T-helper 1 cell treated with Interleukin-12 subunit alpha and Interleukin-12 subunit beta and Interleukin-4 antibody, amounts not matched to agents 30 μg/mL and 1 μg/mL, for 36 hours (primary cell): ENCODE results near the gene NET1.

ENCODE experiments used
- H3K27ac Mint-ChIP-seq: one replicate; pipeline ENCODE4 v1.8.0; 2021; ENCODE audit warnings: mild to moderate bottlenecking, mixed read lengths
- H3K27me3 Mint-ChIP-seq: one replicate; pipeline ENCODE4 v1.8.0; 2021; ENCODE audit warnings: low read depth, mixed read lengths
- H3K36me3 Mint-ChIP-seq: one replicate; pipeline ENCODE4 v1.8.0; 2021; ENCODE audit warnings: low read depth, mixed read lengths
- H3K4me1 Mint-ChIP-seq: one replicate; pipeline ENCODE4 v1.8.0; 2021; ENCODE audit warnings: low read depth, mixed read lengths
- H3K4me3 Mint-ChIP-seq: one replicate; pipeline ENCODE4 v1.8.0; 2021; ENCODE audit warnings: mild to moderate bottlenecking, moderate library complexity, mixed read lengths
- H3K9me3 Mint-ChIP-seq: one replicate; pipeline ENCODE4 v1.8.0; 2021; ENCODE audit warnings: mixed read lengths

Gene NET1

GRCh38 chr10:5498791-5499492 lies 86.6 kb downstream of the NET1 start:
- Mint-ChIP-seq H3K9me3 (no peaks in the 10 kb centered on the region), H3K4me3 (no peak overlapping the region), H3K36me3 (no peaks in the 10 kb centered on the region), H3K4me1 (no peaks in the 10 kb centered on the region), H3K27ac (no peak overlapping the region), H3K27me3 (peaks cover 16% of the 10 kb centered on the region)

DNA sequence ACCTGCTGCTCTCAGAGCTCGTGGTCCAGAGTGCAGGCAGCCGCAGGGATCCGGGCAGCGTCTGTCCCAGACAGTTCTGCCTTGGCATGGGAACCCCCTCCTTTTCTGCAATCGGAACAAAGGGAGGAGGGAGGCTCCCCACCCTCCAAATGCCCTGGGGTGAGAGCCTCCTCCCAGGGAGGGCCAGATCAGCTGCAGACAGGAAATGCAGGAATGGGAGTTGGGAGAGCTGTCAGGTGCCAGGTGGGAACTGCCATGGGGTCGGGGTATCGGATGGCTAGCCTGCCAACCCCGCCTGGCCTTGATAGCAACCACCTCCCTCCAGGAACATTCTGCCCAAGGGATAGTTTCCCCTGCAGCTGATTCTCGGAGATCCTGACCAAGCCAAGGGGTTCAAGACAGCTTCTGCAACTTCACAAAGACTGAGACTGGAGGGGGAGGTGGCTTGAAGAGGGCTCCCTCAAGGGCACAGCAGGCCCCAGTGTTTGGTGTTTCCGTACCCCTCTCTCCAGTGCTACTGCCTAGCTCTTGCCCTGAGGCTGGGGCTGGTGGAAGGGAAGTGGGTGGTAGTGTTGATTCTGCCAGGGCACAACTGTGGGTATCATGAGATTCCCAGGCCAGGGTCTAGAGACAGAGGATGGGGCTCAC lies 87.3 kb downstream of the NET1 start, which contains the start of gene CALML5:
CALML5 (minus strand) TSS at position 78 of the 648 bp plus-strand sequence. CDS start 132 bp downstream, outside the sequence.
- no peak within 1 kb of the TSS for H3K4me3 Mint-ChIP-seq
- H3K9me3 Mint-ChIP-seq = no peaks in the 10 kb centered on the region

DNA sequence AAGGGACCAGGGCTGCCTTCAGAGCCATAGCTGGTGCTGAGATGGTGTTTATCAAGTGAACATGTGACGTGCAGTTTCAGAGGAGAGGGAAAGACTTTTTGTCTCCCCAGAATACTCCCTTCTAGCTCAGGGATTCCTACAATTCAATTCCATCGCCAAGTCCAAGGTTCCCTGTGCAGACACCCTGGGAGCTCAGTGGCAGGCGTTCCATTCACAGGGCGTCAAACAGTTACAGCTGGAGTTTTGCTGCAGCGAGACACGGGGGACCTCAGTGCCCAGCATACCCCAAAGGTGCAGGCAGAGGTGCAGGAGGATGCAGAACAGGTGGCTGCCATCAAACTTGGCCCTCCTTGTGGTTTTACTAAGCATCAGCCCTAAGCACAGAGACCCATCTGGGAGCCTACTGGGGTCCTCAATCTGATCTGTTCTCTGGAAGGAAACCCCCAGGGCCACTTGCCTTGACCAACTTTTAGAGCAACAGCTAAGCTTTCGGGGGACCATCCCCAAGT lies 87.9 kb downstream of the NET1 start:
- Mint-ChIP-seq H3K27ac (no peak overlapping the region), H3K4me3 (no peak overlapping the region), H3K9me3 (no peaks in the 10 kb centered on the region), H3K36me3 (no peaks in the 10 kb centered on the region), H3K4me1 (no peaks in the 10 kb centered on the region), H3K27me3 (peaks cover 16% of the 10 kb centered on the region)

More for the DNA sequence above, 87.3 kb downstream of the NET1 start, which contains the start of gene CALML5:
- Mint-ChIP-seq H3K27ac (no peak within 1 kb of the TSS), H3K4me1 (no peaks in the 10 kb centered on the region), H3K27me3 (peaks cover 16% of the 10 kb centered on the region), H3K36me3 (no peaks in the 10 kb centered on the region)

GRCh38 chr10:5500910-5501309 lies 88.6 kb downstream of the NET1 start:
- H3K4me3 Mint-ChIP-seq = no peak overlapping the region
- peaks cover 19% of the 10 kb centered on the region for H3K27me3 Mint-ChIP-seq
- H3K4me1 Mint-ChIP-seq = no peaks in the 10 kb centered on the region
- no peaks in the 10 kb centered on the region for H3K36me3 Mint-ChIP-seq
- no peak overlapping the region for H3K27ac Mint-ChIP-seq
- no peaks in the 10 kb centered on the region for H3K9me3 Mint-ChIP-seq

DNA sequence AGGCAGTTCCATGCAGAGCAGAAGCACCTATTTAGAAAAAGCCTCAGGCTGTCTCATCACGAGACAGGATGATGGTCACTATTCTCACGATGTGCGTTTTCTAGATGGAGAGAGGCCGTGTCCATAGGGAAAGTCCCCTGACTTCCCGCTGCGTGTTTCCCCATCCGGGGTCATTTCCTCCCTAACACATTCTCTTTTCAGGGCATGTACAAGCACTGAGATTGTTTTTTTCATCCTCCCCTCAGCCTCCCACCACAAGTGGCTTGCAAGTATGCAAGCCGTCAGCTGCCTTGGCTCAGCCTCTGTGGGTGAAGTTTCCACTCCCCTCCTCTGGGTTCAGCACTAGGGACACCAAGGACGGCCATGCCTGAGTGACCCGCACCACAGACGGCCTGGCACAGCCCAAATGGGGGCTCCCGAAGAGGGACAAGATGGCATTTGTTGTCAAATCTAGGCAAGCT lies 89.7 kb downstream of the NET1 start:
- H3K36me3 Mint-ChIP-seq = no peaks in the 10 kb centered on the region
- no peaks in the 10 kb centered on the region for H3K4me1 Mint-ChIP-seq
- peaks cover 20% of the 10 kb centered on the region for H3K27me3 Mint-ChIP-seq
- H3K9me3 Mint-ChIP-seq = no peaks in the 10 kb centered on the region
- H3K4me3 Mint-ChIP-seq = no peak overlapping the region
- no peak overlapping the region for H3K27ac Mint-ChIP-seq

DNA sequence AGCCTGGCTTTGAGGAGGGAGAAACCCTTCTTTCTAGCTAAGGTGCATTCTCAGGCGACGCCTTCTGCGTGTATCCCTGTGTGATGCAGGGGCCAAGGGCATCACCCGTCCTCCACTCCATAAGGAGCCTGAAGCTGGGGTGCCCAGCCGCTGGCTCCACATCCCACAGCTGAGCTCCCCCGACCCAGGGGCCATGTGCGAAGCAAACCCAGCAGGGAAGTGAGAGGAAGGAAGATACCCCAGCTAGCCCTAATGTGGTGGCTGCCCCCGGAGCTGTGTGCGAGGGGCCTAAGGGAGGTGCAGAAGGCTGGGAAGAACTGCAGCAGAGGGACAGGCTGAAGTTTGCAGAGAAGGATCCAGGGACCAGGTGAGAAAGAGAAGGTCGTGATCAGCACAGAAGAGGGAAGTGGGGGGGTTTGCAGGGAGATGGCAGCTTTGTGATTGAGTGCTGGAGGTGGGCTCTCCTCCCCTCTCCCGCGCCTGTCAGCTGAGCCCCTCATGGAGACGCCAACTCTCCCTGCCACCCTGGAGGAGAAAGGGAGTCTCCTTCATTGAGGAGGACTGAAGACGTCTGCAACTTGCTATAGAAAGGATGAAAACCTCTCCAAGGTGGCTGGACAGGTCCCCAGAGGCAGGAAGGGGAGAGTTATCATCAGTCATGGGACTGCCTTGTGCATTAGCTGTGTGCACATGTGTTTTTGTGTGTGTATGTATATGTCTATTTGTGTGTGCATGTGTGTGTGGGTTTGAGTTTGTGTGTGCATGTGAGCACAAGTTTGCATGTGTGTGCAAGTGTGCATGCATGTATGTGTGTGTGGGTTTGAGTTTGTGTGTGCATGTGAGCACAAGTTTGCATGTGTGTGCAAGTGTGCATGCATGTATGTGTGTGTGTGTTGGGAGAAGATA lies 90.5 kb downstream of the NET1 start:
- Mint-ChIP-seq H3K36me3 (no peaks in the 10 kb centered on the region), H3K27ac (no peak overlapping the region)

GRCh38 chr10:5503477-5503835 lies 91.1 kb downstream of the NET1 start:
- no peaks in the 10 kb centered on the region for H3K36me3 Mint-ChIP-seq
- H3K9me3 Mint-ChIP-seq = no peaks in the 10 kb centered on the region
- no peak overlapping the region for H3K27ac Mint-ChIP-seq
- no peaks in the 10 kb centered on the region for H3K4me1 Mint-ChIP-seq
- no peak overlapping the region for H3K4me3 Mint-ChIP-seq
- peaks cover 20% of the 10 kb centered on the region for H3K27me3 Mint-ChIP-seq

More for the DNA sequence above, 90.5 kb downstream of the NET1 start:
- peaks cover 20% of the 10 kb centered on the region for H3K27me3 Mint-ChIP-seq
- H3K4me3 Mint-ChIP-seq = no peak overlapping the region
- H3K9me3 Mint-ChIP-seq = no peaks in the 10 kb centered on the region
- no peaks in the 10 kb centered on the region for H3K4me1 Mint-ChIP-seq

DNA sequence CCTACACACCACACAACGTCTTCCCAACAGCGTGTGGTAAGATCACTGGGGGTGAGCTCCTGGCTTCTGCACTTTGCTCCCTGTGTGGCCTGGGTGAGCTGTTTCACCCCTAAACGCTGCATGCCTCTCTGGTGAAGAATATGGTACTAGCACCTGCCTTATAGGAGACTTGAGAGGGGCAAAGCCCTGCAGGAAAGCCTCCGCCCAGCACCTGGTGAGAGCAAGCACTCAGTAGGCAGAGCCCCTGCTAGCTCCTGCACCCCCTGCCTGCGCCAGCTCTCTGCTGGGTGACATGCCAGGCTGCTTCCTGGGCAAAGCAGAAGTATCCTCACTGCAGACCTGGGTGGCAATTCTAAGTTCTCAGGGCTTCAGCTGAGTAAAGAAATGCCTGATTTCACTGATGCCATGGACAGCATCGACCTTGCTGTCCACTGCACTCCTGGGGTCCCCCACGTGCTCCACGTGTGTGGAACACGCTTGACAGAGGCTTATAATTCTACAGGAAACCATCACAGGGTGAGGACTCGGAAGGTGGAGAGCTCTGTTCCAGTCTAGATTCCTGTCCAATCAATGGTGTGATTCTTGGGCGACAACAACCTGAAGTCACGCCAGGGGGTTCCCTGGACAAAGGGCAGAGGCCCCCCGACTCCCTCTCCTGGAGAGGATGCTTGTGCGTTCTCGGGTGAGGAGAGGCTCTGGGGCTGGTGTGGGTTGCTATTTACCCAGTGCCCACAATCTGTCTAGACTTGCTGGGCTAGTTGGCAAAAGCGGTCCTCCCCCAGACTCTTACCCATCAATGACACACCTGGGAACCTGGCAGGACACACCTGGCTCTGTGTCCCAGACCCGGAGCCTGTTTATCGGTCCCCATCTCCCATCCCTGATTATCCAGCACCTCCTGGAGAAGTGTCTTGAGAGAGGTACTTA lies 92.1 kb downstream of the NET1 start:
- Mint-ChIP-seq H3K4me3 (no peak overlapping the region), H3K27ac (no peak overlapping the region), H3K9me3 (no peaks in the 10 kb centered on the region), H3K27me3 (peaks cover 23% of the 10 kb centered on the region), H3K4me1 (no peaks in the 10 kb centered on the region), H3K36me3 (no peaks in the 10 kb centered on the region)

DNA sequence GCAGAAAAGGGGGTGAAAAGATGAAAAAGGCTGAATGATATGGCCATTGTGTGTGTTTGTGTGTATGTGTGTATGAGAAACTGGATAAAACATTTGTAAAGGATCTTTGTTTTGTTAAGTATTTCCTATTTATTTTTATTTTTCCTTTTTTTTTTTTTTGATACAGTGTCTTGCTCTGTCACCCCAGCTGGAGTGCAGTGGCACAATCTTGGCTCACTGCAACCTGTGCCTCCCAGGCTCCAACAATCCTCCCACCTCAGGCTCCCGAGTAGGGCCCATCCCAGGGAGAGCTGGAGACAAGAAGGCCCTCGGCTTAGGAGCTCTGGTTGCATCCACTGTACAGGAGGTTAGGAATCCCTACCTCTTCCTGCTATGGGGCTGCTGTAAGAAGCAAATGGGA lies 93.9 kb downstream of the NET1 start:
- H3K27ac Mint-ChIP-seq = no peak overlapping the region
- H3K9me3 Mint-ChIP-seq = no peaks in the 10 kb centered on the region
- no peak overlapping the region for H3K4me3 Mint-ChIP-seq
- H3K4me1 Mint-ChIP-seq = no peaks in the 10 kb centered on the region
- peaks cover 19% of the 10 kb centered on the region for H3K27me3 Mint-ChIP-seq
- H3K36me3 Mint-ChIP-seq = no peaks in the 10 kb centered on the region

DNA sequence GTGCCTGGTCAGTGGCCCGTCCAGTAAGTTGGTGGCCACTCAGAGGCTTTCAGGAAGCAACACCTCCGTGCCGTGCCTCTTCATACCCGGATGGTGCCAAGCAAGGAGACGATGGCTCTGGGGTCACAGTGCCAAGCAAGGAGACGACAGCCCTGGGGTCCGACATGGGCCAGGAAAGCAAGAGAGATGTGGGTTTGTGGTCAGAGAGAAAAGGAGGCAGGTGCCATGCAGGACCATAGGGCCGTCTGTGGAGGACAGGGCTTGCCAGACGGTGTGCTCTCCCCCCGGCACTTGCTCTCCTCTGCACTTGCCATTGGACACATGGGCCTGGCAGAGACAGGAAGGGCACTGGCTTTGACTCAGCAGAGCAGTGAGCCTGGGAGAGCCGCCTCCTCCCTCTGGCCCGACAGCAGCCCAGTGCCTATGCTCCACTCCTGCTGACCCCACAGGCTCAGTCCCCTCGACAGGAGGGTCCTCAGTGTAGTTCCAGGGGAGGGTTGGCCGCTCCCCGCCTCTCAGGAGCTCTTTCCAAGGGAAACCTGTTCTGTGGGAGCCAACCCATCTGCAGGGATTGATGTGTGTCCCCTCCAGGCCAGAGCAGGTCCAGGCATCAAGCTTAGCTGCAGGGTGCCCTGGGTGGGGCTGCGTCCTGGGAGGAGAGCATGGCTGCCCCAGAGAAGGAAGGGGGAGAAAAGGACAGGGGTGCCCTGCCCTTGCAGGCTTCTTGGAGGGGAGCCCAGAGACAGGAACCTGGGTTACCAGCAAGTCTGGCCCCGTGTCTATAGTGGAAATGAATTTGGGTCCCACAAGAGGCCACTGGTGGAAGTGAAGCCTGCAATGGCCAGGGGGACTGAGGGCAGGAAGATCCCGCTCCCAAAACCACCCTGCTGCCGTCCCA lies 94.6 kb downstream of the NET1 start:
- Mint-ChIP-seq H3K9me3 (no peaks in the 10 kb centered on the region), H3K4me1 (no peaks in the 10 kb centered on the region), H3K27me3 (peaks cover 19% of the 10 kb centered on the region), H3K36me3 (no peaks in the 10 kb centered on the region), H3K27ac (no peak overlapping the region), H3K4me3 (no peak overlapping the region)

- Mint-ChIP-seq H3K4me1 (no peaks in the 10 kb centered on the region), H3K9me3 (no peaks in the 10 kb centered on the region), H3K27me3 (peaks cover 17% of the 10 kb centered on the region), H3K27ac (no peak overlapping the region), H3K4me3 (no peak overlapping the region), H3K36me3 (no peaks in the 10 kb centered on the region)
Observed at GRCh38 chr10:5507649-5508131, 95.3 kb downstream of the NET1 start.

- Mint-ChIP-seq H3K9me3 (no peaks in the 10 kb centered on the region), H3K4me3 (no peak overlapping the region), H3K27me3 (peaks cover 14% of the 10 kb centered on the region), H3K36me3 (no peaks in the 10 kb centered on the region), H3K27ac (no peak overlapping the region), H3K4me1 (peaks cover under 1% of the 10 kb centered on the region)
Observed at GRCh38 chr10:5508161-5508604, 95.8 kb downstream of the NET1 start.
